IMR-90 (cell line): ENCODE data around the gene DYNC1H1. TPM values are rescaled to one million over a fixed set of nuclear protein-coding genes. Genes with fewer than 3 reads are reported as not detected.

Source experiments
- ATAC-seq: fragments of 200-7000 bp; cut with Tn5 transposase; 2 replicates; pipeline ENCODE4 v1.9.1; 2020; ENCODE audit warnings: low read depth, mild to moderate bottlenecking, moderate library complexity
- BruUV-seq: library from RNA; stranded (reverse); fragments of 400-500 nt; replicated peaks from 2 replicates; lab custom pipeline; 2021; lab: Mats Ljungman, UMichigan
- CTCF ChIA-PET: fragments of 300-600 bp; formaldehyde crosslinking; extraction: SDS; loops from one replicate; lab custom pipeline; 2021; ENCODE audit warnings: antibody characterized with exemption; lab: Yijun Ruan, JAX
- POLR2A ChIA-PET: fragments of 300-600 bp; sonication (Branson Sonifier 250); formaldehyde crosslinking; loops from one replicate; lab custom pipeline; 2022; ENCODE audit warnings: antibody characterized with exemption; ENCODE audit not compliant: unreplicated experiment; lab: Charles Lee
- DNase-seq: peaks from one replicate; pipeline ENCODE4 v3.0.0; 2013
- H2AFZ ChIP-seq: replicated peaks from 2 replicates; pipeline ENCODE3; 2013; ENCODE audit warnings: low read length, mild to moderate bottlenecking; ENCODE audit not compliant: poor library complexity
- H2AK5ac ChIP-seq: 2 replicates; pipeline ENCODE4 v1.6.1; 2013; ENCODE audit warnings: low read depth, low read length, inconsistent platforms
- H2AK9ac ChIP-seq: replicated peaks from 2 replicates; pipeline ENCODE3; 2013; ENCODE audit warnings: mild to moderate bottlenecking, low read depth, low read length, moderate library complexity; ENCODE audit not compliant: poor library complexity
- H2BK120ac ChIP-seq: 2 replicates; pipeline ENCODE4 v1.6.1; 2013; ENCODE audit warnings: low read depth, low read length, inconsistent platforms
- H2BK15ac ChIP-seq: 3 replicates; pipeline ENCODE4 v1.6.1; 2013; ENCODE audit warnings: low read depth, low read length, inconsistent platforms
- H2BK20ac ChIP-seq: 2 replicates; pipeline ENCODE4 v1.6.1; 2013; ENCODE audit warnings: low read depth, mild to moderate bottlenecking, inconsistent platforms, low read length, moderate library complexity
- H2BK5ac ChIP-seq: 2 replicates; pipeline ENCODE4 v1.6.1; 2013; ENCODE audit warnings: mild to moderate bottlenecking, low read depth, low read length, inconsistent platforms; ENCODE audit not compliant: poor library complexity, severe bottlenecking
- H3K14ac ChIP-seq: replicated peaks from 2 replicates; pipeline ENCODE4 v1.6.1; 2013; ENCODE audit warnings: low read depth, low read length, inconsistent platforms
- H3K18ac ChIP-seq: 2 replicates; pipeline ENCODE4 v1.6.1; 2013; ENCODE audit warnings: low read depth, low read length, control low read depth
- H3K23ac ChIP-seq: 2 replicates; pipeline ENCODE4 v1.6.1; 2013; ENCODE audit warnings: low read depth, low read length, inconsistent platforms
- H3K27ac ChIP-seq: 2 replicates; pipeline ENCODE4 v1.5.1; 2013; ENCODE audit warnings: mild to moderate bottlenecking, control low read depth, low read length; ENCODE audit not compliant: insufficient read depth
- H3K27me3 ChIP-seq: 2 replicates; pipeline ENCODE4 v1.6.1; 2013; ENCODE audit warnings: low read length; ENCODE audit not compliant: control insufficient read depth, insufficient read depth
- H3K36me3 ChIP-seq: 2 replicates; pipeline ENCODE4 v1.6.1; 2013; ENCODE audit warnings: low read length, mixed read lengths; ENCODE audit not compliant: control insufficient read depth, insufficient read depth
- H3K4ac ChIP-seq: 2 replicates; pipeline ENCODE4 v1.6.1; 2013; ENCODE audit warnings: low read depth, low read length, inconsistent platforms
- H3K4me1 ChIP-seq: 2 replicates; pipeline ENCODE4 v1.6.1; 2013; ENCODE audit warnings: low read length, mixed read lengths; ENCODE audit not compliant: control insufficient read depth, insufficient read depth
- H3K4me2 ChIP-seq: 2 replicates; pipeline ENCODE4 v1.6.1; 2013; ENCODE audit warnings: low read depth, mild to moderate bottlenecking, control low read depth, low read length, moderate library complexity
- H3K4me3 ChIP-seq: 2 replicates; pipeline ENCODE4 v1.5.1; 2013; ENCODE audit warnings: low read depth, mild to moderate bottlenecking, control low read depth, low read length, moderate library complexity; ENCODE audit not compliant: insufficient read depth
- H3K56ac ChIP-seq: 2 replicates; pipeline ENCODE4 v1.6.1; 2013; ENCODE audit warnings: low read length, inconsistent platforms; ENCODE audit not compliant: insufficient read depth; ENCODE audit errors: extremely low read depth
- H3K79me1 ChIP-seq, 2 experiments: 2 replicates each; pipeline ENCODE4 v1.6.1; 2013; ENCODE audit warnings: low read length in 2 of 2, inconsistent platforms in 1 of 2, low read depth in 1 of 2
- H3K9ac ChIP-seq: 2 replicates; pipeline ENCODE4 v1.6.1; 2013; ENCODE audit warnings: low read depth, low read length, control low read depth
- H3K9me1 ChIP-seq: 2 replicates; pipeline ENCODE4 v1.6.1; 2013; ENCODE audit warnings: low read length, inconsistent platforms; ENCODE audit not compliant: insufficient read depth
- H3K9me3 ChIP-seq: 2 replicates; pipeline ENCODE4 v1.6.1; 2013; ENCODE audit warnings: low read length; ENCODE audit not compliant: control insufficient read depth, insufficient read depth
- H4K20me1 ChIP-seq: 2 replicates; pipeline ENCODE4 v1.6.1; 2013; ENCODE audit warnings: low read length, inconsistent platforms; ENCODE audit not compliant: insufficient read depth
- H4K5ac ChIP-seq: 2 replicates; pipeline ENCODE4 v1.6.1; 2013; ENCODE audit warnings: mild to moderate bottlenecking, low read depth, low read length, control low read depth
- H4K8ac ChIP-seq, 2 experiments: 2 replicates each; pipeline ENCODE4 v1.6.1; 2013; ENCODE audit warnings: low read depth in 2 of 2, low read length in 2 of 2, control low read depth in 1 of 2, inconsistent platforms in 1 of 2
- H4K91ac ChIP-seq: 2 replicates; pipeline ENCODE4 v1.6.1; 2013; ENCODE audit warnings: low read depth, low read length, inconsistent platforms; ENCODE audit not compliant: insufficient read depth
- BHLHE40 ChIP-seq: fragments of 150-350 bp; IDR thresholded peaks from 2 replicates; pipeline ENCODE4 v1.6.1; 2016; ENCODE audit warnings: mild to moderate bottlenecking, low read depth, low read length
- CEBPB ChIP-seq: IDR thresholded peaks from 2 replicates; pipeline ENCODE4 v1.6.1; 2012; ENCODE audit warnings: low read depth, low read length, improper control_type of control experiment
- CHD1 ChIP-seq: IDR thresholded peaks from 2 replicates; pipeline ENCODE4 v1.6.1; 2012; ENCODE audit warnings: low read depth, low read length, improper control_type of control experiment
- FOS ChIP-seq: fragments of 150-350 bp; IDR thresholded peaks from 2 replicates; pipeline ENCODE4 v1.6.1; 2016; ENCODE audit warnings: low read depth, low read length
- MAFK ChIP-seq: IDR thresholded peaks from 2 replicates; pipeline ENCODE4 v1.6.1; 2012; ENCODE audit warnings: low read depth, low read length, improper control_type of control experiment
- MAZ ChIP-seq: IDR thresholded peaks from 2 replicates; pipeline ENCODE4 v1.6.1; 2012; ENCODE audit warnings: low read depth, mild to moderate bottlenecking, low read length, improper control_type of control experiment, moderate library complexity, borderline replicate concordance
- MXI1 ChIP-seq: IDR thresholded peaks from 2 replicates; pipeline ENCODE4 v1.6.1; 2012; ENCODE audit warnings: low read depth, mild to moderate bottlenecking, low read length, moderate library complexity, borderline replicate concordance
- NFE2L2 ChIP-seq: fragments of 150-350 bp; IDR thresholded peaks from 2 replicates; pipeline ENCODE4 v1.6.1; 2016; ENCODE audit warnings: low read depth, mild to moderate bottlenecking, low read length
- POLR2A ChIP-seq: IDR thresholded peaks from 2 replicates; pipeline ENCODE4 v1.6.1; 2012; ENCODE audit warnings: mild to moderate bottlenecking, low read depth, low read length
- RAD21 ChIP-seq: IDR thresholded peaks from 2 replicates; pipeline ENCODE4 v1.6.1; 2012; ENCODE audit warnings: low read length, improper control_type of control experiment
- RCOR1 ChIP-seq: IDR thresholded peaks from 2 replicates; pipeline ENCODE4 v1.6.1; 2012; ENCODE audit warnings: mild to moderate bottlenecking, low read length, improper control_type of control experiment; ENCODE audit not compliant: insufficient replicate concordance
- RFX5 ChIP-seq: IDR thresholded peaks from 2 replicates; pipeline ENCODE4 v1.8.0; 2012; ENCODE audit warnings: low read depth, mild to moderate bottlenecking, low read length, moderate library complexity
- SMC3 ChIP-seq: fragments of 150-350 bp; IDR thresholded peaks from 2 replicates; pipeline ENCODE4 v1.6.1; 2016; ENCODE audit warnings: low read depth, mild to moderate bottlenecking, antibody characterized with exemption, low read length, moderate library complexity
- WGBS, 2 experiments: methylation state at CpG; one replicate each; pipeline versions ENCODE4 v1.1.5 to v1.1.7; 2013; ENCODE audit warnings: missing lambda C conversion rate in 2 of 2; ENCODE audit not compliant: insufficient read length in 1 of 2; ENCODE audit errors: extremely low coverage in 2 of 2; 5-methylcytosine and 5-hydroxymethylcytosine counted together
- dilution Hi-C: fragments of 300-500 bp; cut with HindIII; formaldehyde crosslinking; loops from one replicate; pipeline ENCODE4 v1.14.3; 2018; ENCODE audit warnings: low sequenced_read_pairs; ENCODE audit not compliant: unreplicated experiment
- in situ Hi-C: fragments of 300-500 bp; cut with MboI; formaldehyde crosslinking; loops from 3 replicates; pipeline ENCODE4 v1.14.3; 2019; ENCODE audit warnings: low sequenced_read_pairs, inconsistent platforms, mixed read lengths
- intact Hi-C: fragments of 100-400 bp; cut with micrococcal nuclease; formaldehyde crosslinking; loops from 2 replicates; pipeline ENCODE4 v1.10.0; 2022
- polyA plus RNA-seq, 3 experiments: library from polyadenylated mRNA; depleted of rRNA; stranded (reverse); fragments of >200 nt; gene quantifications; 2 replicates each; pipeline ENCODE4 v1.2.3, GENCODE V29; 2012; ENCODE audit warnings: low replicate concordance in 1 of 3
- total RNA-seq: library from RNA; depleted of rRNA; stranded (reverse); fragments of >200 nt; gene quantifications from 2 replicates; pipeline ENCODE4 v1.2.3, GENCODE V29; 2012
- TF ChIP-seq, protein P1 (sequence below): fragments of 150-350 bp; IDR thresholded peaks from 2 replicates; pipeline ENCODE4 v1.6.1; 2016; ENCODE audit warnings: low read depth, mild to moderate bottlenecking, low read length, moderate library complexity, borderline replicate concordance
- TF ChIP-seq, protein P2 (sequence below): fragments of 150-350 bp; IDR thresholded peaks from 2 replicates; pipeline ENCODE4 v1.6.1; 2017; ENCODE audit warnings: mild to moderate bottlenecking, antibody characterized with exemption, low read length, low read depth
- TF ChIP-seq, protein P3 (sequence below): conservative IDR thresholded peaks from 2 replicates; pipeline ENCODE4 v1.5.1; 2012; ENCODE audit warnings: mild to moderate bottlenecking, low read depth, low read length, improper control_type of control experiment

DYNC1H1 gene
- total and polyA plus RNA-seq, 2 of the 4 experiments (the other 2 are of a cell fraction) = 240 to 670 TPM

DNA sequence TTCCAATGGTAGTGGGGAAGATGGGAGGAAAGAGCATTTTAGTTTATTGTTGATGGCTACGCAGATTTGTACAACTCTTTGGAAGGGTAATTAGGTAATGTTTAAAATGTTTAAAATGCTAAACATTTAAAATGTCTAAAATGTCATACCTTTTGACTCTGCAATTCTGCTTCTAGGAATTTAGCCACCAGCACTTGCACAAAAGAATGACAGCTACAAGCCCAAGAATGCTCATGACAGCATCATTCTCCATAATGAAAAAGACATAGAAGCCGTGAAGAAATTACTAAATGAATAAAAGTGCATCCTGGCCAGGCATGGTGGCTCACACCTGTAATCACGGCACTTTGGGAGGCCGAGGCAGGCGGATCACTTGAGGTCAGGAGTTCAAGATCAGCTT lies 19.9 kb upstream of the DYNC1H1 start:
- H3K36me3 ChIP-seq = no peaks in the 10 kb centered on the region
- no peak overlapping the region for H3K27ac ChIP-seq
- ATAC-seq (no peak), DNase-seq (no peak)
- H2BK15ac ChIP-seq = no peak overlapping the region
- H2BK20ac ChIP-seq = no peak overlapping the region
- H3K4me2 ChIP-seq = no peak overlapping the region
- H4K91ac ChIP-seq = no peak overlapping the region
- intact Hi-C loops (no loop called here), in situ Hi-C loops (no loop called here), dilution Hi-C loops (no loop called here)
- TF ChIP-seq RCOR1 (no peak), POLR2A (no peak), NFE2L2 (no peak), MAFK (no peak), RFX5 (no peak), CEBPB (no peak), SMC3 (no peak), RAD21 (no peak), FOS (no peak), BHLHE40 (no peak), CHD1 (no peak), MAZ (no peak), MXI1 (no peak)
- TF ChIP-seq, protein P1, sequence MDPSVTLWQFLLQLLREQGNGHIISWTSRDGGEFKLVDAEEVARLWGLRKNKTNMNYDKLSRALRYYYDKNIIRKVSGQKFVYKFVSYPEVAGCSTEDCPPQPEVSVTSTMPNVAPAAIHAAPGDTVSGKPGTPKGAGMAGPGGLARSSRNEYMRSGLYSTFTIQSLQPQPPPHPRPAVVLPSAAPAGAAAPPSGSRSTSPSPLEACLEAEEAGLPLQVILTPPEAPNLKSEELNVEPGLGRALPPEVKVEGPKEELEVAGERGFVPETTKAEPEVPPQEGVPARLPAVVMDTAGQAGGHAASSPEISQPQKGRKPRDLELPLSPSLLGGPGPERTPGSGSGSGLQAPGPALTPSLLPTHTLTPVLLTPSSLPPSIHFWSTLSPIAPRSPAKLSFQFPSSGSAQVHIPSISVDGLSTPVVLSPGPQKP = no peak
- TF ChIP-seq, protein P2, sequence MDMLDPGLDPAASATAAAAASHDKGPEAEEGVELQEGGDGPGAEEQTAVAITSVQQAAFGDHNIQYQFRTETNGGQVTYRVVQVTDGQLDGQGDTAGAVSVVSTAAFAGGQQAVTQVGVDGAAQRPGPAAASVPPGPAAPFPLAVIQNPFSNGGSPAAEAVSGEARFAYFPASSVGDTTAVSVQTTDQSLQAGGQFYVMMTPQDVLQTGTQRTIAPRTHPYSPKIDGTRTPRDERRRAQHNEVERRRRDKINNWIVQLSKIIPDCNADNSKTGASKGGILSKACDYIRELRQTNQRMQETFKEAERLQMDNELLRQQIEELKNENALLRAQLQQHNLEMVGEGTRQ = no peak
- TF ChIP-seq, protein P3, sequence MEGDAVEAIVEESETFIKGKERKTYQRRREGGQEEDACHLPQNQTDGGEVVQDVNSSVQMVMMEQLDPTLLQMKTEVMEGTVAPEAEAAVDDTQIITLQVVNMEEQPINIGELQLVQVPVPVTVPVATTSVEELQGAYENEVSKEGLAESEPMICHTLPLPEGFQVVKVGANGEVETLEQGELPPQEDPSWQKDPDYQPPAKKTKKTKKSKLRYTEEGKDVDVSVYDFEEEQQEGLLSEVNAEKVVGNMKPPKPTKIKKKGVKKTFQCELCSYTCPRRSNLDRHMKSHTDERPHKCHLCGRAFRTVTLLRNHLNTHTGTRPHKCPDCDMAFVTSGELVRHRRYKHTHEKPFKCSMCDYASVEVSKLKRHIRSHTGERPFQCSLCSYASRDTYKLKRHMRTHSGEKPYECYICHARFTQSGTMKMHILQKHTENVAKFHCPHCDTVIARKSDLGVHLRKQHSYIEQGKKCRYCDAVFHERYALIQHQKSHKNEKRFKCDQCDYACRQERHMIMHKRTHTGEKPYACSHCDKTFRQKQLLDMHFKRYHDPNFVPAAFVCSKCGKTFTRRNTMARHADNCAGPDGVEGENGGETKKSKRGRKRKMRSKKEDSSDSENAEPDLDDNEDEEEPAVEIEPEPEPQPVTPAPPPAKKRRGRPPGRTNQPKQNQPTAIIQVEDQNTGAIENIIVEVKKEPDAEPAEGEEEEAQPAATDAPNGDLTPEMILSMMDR = no peak
- no peak overlapping the region for H3K18ac ChIP-seq
- no CpG with 5 or more reads among the region's 5 CpGs for WGBS, 2 experiments
- no peak overlapping the region for H2AK5ac ChIP-seq
- peaks cover 8 to 17% of the 10 kb centered on the region in 2 experiments for H3K79me1 ChIP-seq
- 0 out of 2 replicates have a peak, but pooled peaks cover 3% of the 10 kb centered on the region for H3K9me1 ChIP-seq
- no peak overlapping the region for H3K14ac ChIP-seq
- H2AFZ ChIP-seq = no peak overlapping the region
- no peak overlapping the region for H3K4me3 ChIP-seq
- H3K9ac ChIP-seq = no peak overlapping the region
- BruUV-seq = no TSS peak
- H2BK120ac ChIP-seq = no peak overlapping the region
- H3K4ac ChIP-seq = no peak overlapping the region
- H3K27me3 ChIP-seq = peaks cover 2% of the 10 kb centered on the region; the same call in 1 of the 2 replicates
- H4K20me1 ChIP-seq = no peaks in the 10 kb centered on the region
- H2BK5ac ChIP-seq = no peak overlapping the region
- H3K4me1 ChIP-seq = peaks cover 7% of the 10 kb centered on the region; the same call in 1 of the 2 replicates
- H4K8ac ChIP-seq = no peak overlapping the region
- no peak overlapping the region for H3K23ac ChIP-seq
- CTCF ChIA-PET = no interaction called here
- H3K9me3 ChIP-seq = no peaks in the 10 kb centered on the region
- no peak overlapping the region for H2AK9ac ChIP-seq
- no peak overlapping the region for H3K56ac ChIP-seq
- POLR2A ChIA-PET = no interaction called here
- no peak overlapping the region for H4K5ac ChIP-seq
